ENCODE measurements around the gene FARP1.

FARP1 gene

DNA sequence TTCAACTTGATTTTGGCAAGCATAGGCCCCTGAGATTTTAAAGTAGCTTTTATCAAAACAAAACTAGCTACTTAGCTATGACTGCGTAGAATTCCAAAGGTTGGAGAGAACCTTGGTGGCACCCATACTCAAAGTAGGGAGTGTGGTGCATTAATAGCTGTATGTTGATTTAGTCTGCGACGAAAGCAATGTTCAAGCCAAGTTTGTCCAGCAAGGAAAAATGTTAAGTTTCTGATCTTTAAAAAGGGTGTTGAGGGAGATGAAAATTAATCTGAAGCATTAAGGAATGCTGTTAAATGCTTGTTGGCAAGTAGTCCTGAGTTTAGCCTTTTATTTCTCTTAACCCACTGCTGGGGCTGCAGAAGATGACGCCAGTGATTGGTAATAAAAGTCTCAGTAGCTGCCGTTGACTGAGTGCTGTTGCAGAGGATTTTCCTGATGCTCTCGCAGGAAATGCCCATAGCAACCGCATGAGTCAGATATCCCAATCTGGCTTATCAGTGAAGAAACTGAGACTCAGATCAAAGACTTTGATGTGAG lies 110.1 kb downstream of the FARP1 start:
- Histone ChIP-seq H3K27ac (ENCODE audit: extremely low read depth, low read depth, low read length) (no peak overlapping the region), H3K4me3 (ENCODE audit: low read depth, low read length) (no peak overlapping the region), H3K9me3 (ENCODE audit: control insufficient read depth, insufficient read depth, low read depth, low read length) (no peaks in the 10 kb centered on the region), H3K36me3 (ENCODE audit: control insufficient read depth in 2 of 2, insufficient read depth in 1 of 2, low read length in 2 of 2) (no peaks in the 10 kb centered on the region), H3K4me1 (ENCODE audit: control insufficient read depth, insufficient read depth, low read length) (peaks cover 5% of the 10 kb centered on the region; the same call in 1 of the 2 replicates)
- ChIA-PET POLR2A (no interaction called here), CTCF (no interaction called here)
- peak; percentile 54 for TF ChIP-seq ZNF629 (tag by site-specific recombination; IDR thresholded peaks at IDR 0.05)
- TF ChIP-seq, protein P1, sequence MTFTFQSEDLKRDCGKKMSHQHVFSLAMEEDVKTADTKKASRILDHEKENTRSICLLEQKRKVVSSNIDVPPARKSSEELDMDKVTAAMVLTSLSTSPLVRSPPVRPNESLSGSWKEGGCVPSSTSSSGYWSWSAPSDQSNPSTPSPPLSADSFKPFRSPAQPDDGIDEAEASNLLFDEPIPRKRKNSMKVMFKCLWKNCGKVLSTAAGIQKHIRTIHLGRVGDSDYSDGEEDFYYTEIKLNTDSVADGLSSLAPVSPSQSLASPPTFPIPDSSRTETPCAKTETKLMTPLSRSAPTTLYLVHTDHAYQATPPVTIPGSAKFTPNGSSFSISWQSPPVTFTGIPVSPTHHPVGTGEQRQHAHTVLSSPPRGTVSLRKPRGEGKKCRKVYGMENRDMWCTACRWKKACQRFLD (tag by site-specific recombination; IDR thresholded peaks at IDR 0.05) = no peak
- no peak for TF ChIP-seq BCL11A (tag by site-specific recombination; IDR thresholded peaks at IDR 0.05; ENCODE audit: low read depth)
- TF ChIP-seq SP2 (tag by site-specific recombination; IDR thresholded peaks at IDR 0.05) = no peak
- no peak for TF ChIP-seq ZNF585B (tag by site-specific recombination; IDR thresholded peaks at IDR 0.05)
- TF ChIP-seq ZNF510 (tag by site-specific recombination; IDR thresholded peaks at IDR 0.05; ENCODE audit: insufficient replicate concordance) = no peak
- no peak for TF ChIP-seq HOXA7 (CRISPR knock-in tag; IDR thresholded peaks at IDR 0.05; ENCODE audit: borderline replicate concordance)
- peak; percentile 90; the same call in 1 of the 2 replicates for TF ChIP-seq MYNN (tag by site-specific recombination; IDR thresholded peaks at IDR 0.05; ENCODE audit: borderline replicate concordance)
- no peak for TF ChIP-seq WT1 (tag by site-specific recombination; IDR thresholded peaks at IDR 0.05)
- no peak for TF ChIP-seq ZNF112 (tag by site-specific recombination; IDR thresholded peaks at IDR 0.05)
- TF ChIP-seq ZNF121 (tag by site-specific recombination; IDR thresholded peaks at IDR 0.05) = no peak
- TF ChIP-seq ZNF48 (tag by site-specific recombination; IDR thresholded peaks at IDR 0.05) = no peak
- TF ChIP-seq, protein P2, sequence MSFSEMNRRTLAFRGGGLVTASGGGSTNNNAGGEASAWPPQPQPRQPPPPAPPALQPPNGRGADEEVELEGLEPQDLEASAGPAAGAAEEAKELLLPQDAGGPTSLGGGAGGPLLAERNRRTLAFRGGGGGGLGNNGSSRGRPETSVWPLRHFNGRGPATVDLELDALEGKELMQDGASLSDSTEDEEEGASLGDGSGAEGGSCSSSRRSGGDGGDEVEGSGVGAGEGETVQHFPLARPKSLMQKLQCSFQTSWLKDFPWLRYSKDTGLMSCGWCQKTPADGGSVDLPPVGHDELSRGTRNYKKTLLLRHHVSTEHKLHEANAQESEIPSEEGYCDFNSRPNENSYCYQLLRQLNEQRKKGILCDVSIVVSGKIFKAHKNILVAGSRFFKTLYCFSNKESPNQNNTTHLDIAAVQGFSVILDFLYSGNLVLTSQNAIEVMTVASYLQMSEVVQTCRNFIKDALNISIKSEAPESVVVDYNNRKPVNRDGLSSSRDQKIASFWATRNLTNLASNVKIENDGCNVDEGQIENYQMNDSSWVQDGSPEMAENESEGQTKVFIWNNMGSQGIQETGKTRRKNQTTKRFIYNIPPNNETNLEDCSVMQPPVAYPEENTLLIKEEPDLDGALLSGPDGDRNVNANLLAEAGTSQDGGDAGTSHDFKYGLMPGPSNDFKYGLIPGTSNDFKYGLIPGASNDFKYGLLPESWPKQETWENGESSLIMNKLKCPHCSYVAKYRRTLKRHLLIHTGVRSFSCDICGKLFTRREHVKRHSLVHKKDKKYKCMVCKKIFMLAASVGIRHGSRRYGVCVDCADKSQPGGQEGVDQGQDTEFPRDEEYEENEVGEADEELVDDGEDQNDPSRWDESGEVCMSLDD (tag by site-specific recombination; IDR thresholded peaks at IDR 0.05) = no peak
- peak; percentile 78 for TF ChIP-seq OSR2 (tag by site-specific recombination; IDR thresholded peaks at IDR 0.05)
- no peak for TF ChIP-seq ZNF132 (tag by site-specific recombination; IDR thresholded peaks at IDR 0.05; ENCODE audit: borderline replicate concordance)
- 0 out of 2 replicates have a peak, but pooled peaks have one; percentile 19 for TF ChIP-seq FEZF1 (tag by site-specific recombination; IDR thresholded peaks at IDR 0.05)
- TF ChIP-seq, protein P3, sequence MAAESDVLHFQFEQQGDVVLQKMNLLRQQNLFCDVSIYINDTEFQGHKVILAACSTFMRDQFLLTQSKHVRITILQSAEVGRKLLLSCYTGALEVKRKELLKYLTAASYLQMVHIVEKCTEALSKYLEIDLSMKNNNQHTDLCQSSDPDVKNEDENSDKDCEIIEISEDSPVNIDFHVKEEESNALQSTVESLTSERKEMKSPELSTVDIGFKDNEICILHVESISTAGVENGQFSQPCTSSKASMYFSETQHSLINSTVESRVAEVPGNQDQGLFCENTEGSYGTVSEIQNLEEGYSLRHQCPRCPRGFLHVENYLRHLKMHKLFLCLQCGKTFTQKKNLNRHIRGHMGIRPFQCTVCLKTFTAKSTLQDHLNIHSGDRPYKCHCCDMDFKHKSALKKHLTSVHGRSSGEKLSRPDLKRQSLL (tag by site-specific recombination; IDR thresholded peaks at IDR 0.05) = no peak
- TF ChIP-seq, protein P4, sequence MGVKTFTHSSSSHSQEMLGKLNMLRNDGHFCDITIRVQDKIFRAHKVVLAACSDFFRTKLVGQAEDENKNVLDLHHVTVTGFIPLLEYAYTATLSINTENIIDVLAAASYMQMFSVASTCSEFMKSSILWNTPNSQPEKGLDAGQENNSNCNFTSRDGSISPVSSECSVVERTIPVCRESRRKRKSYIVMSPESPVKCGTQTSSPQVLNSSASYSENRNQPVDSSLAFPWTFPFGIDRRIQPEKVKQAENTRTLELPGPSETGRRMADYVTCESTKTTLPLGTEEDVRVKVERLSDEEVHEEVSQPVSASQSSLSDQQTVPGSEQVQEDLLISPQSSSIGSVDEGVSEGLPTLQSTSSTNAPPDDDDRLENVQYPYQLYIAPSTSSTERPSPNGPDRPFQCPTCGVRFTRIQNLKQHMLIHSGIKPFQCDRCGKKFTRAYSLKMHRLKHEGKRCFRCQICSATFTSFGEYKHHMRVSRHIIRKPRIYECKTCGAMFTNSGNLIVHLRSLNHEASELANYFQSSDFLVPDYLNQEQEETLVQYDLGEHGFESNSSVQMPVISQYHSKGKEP (tag by site-specific recombination; IDR thresholded peaks at IDR 0.05) = 0 out of 2 replicates have a peak, but pooled peaks have one; percentile 41
- TF ChIP-seq ZSCAN30 (tag by site-specific recombination; IDR thresholded peaks at IDR 0.05) = no peak
- TF ChIP-seq ZNF248 (tag by site-specific recombination; IDR thresholded peaks at IDR 0.05) = no peak
- no peak for TF ChIP-seq ZNF16 (tag by site-specific recombination; IDR thresholded peaks at IDR 0.05; ENCODE audit: low read depth)
- TF ChIP-seq IKZF3 (tag by site-specific recombination; IDR thresholded peaks at IDR 0.05) = no peak; the same call in 1 of the 2 replicates
- no peak for TF ChIP-seq ZNF843 (tag by site-specific recombination; IDR thresholded peaks at IDR 0.05)
- TF ChIP-seq, protein P5, sequence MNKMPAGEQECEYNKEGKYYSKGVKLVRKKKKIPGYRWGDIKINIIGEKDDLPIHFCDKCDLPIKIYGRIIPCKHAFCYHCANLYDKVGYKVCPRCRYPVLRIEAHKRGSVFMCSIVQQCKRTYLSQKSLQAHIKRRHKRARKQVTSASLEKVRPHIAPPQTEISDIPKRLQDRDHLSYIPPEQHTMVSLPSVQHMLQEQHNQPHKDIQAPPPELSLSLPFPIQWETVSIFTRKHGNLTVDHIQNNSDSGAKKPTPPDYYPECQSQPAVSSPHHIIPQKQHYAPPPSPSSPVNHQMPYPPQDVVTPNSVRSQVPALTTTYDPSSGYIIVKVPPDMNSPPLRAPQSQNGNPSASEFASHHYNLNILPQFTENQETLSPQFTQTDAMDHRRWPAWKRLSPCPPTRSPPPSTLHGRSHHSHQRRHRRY (tag by site-specific recombination; IDR thresholded peaks at IDR 0.05) = no peak
- TF ChIP-seq HOXD13 (CRISPR knock-in tag; IDR thresholded peaks at IDR 0.05; ENCODE audit: borderline replicate concordance) = no peak
- no peak for TF ChIP-seq ZNF571 (tag by site-specific recombination; IDR thresholded peaks at IDR 0.05)
- TF ChIP-seq, protein P6, sequence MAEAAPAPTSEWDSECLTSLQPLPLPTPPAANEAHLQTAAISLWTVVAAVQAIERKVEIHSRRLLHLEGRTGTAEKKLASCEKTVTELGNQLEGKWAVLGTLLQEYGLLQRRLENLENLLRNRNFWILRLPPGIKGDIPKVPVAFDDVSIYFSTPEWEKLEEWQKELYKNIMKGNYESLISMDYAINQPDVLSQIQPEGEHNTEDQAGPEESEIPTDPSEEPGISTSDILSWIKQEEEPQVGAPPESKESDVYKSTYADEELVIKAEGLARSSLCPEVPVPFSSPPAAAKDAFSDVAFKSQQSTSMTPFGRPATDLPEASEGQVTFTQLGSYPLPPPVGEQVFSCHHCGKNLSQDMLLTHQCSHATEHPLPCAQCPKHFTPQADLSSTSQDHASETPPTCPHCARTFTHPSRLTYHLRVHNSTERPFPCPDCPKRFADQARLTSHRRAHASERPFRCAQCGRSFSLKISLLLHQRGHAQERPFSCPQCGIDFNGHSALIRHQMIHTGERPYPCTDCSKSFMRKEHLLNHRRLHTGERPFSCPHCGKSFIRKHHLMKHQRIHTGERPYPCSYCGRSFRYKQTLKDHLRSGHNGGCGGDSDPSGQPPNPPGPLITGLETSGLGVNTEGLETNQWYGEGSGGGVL (tag by site-specific recombination; IDR thresholded peaks at IDR 0.05) = no peak
- no peak for TF ChIP-seq ZNF37A (tag by site-specific recombination; IDR thresholded peaks at IDR 0.05)
- no peak for TF ChIP-seq MEIS1 (CRISPR knock-in tag; IDR thresholded peaks at IDR 0.05; ENCODE audit: borderline replicate concordance)
- TF ChIP-seq ZNF366 (tag by site-specific recombination; conservative IDR thresholded peaks at IDR 0.05) = 0 out of 2 replicates have a peak, but pooled peaks have one; percentile 22
- no peak for TF ChIP-seq ZNF501 (tag by site-specific recombination; IDR thresholded peaks at IDR 0.05)
